H9 (cell line): Measurements from ENCODE around the gene ADAM8. TPM values are rescaled to one million over a fixed set of nuclear protein-coding genes. Genes with fewer than 3 reads are reported as not detected.

ENCODE experiments used
- DNase-seq: peaks from one replicate; pipeline ENCODE4 v3.0.0-alpha.2; 2017
- H2AFZ ChIP-seq: one replicate; pipeline ENCODE4 v1.6.1; 2013; ENCODE audit warnings: mild to moderate bottlenecking, low read length, control low read depth, moderate library complexity
- H2AK5ac ChIP-seq: 2 replicates; pipeline ENCODE4 v1.6.1; 2013; ENCODE audit warnings: low read length, control low read depth, mixed read lengths; ENCODE audit not compliant: insufficient read length
- H2BK120ac ChIP-seq: one replicate; pipeline ENCODE4 v1.6.1; 2013; ENCODE audit warnings: low read depth, mild to moderate bottlenecking, low read length, control low read depth, inconsistent platforms; ENCODE audit not compliant: poor library complexity, severe bottlenecking
- H2BK12ac ChIP-seq: 2 replicates; pipeline ENCODE4 v1.6.1; 2013; ENCODE audit warnings: low read length, control low read depth, mixed read lengths, low read depth; ENCODE audit not compliant: insufficient read length
- H2BK15ac ChIP-seq: 2 replicates; pipeline ENCODE4 v1.6.1; 2013; ENCODE audit warnings: low read depth, low read length, control low read depth
- H2BK20ac ChIP-seq: one replicate; pipeline ENCODE4 v1.6.1; 2013; ENCODE audit warnings: low read depth, mild to moderate bottlenecking, low read length, control low read depth, inconsistent platforms; ENCODE audit not compliant: poor library complexity, severe bottlenecking
- H2BK5ac ChIP-seq: 2 replicates; pipeline ENCODE4 v1.6.1; 2013; ENCODE audit warnings: low read length, control low read depth, mixed read lengths; ENCODE audit not compliant: insufficient read length
- H3K14ac ChIP-seq: 2 replicates; pipeline ENCODE4 v1.6.1; 2013; ENCODE audit warnings: low read length, control low read depth; ENCODE audit not compliant: insufficient read depth
- H3K18ac ChIP-seq: 2 replicates; pipeline ENCODE4 v1.6.1; 2013; ENCODE audit warnings: low read depth, mild to moderate bottlenecking, mixed read lengths, low read length, control low read depth; ENCODE audit not compliant: insufficient read length
- H3K23ac ChIP-seq: 2 replicates; pipeline ENCODE4 v1.6.1; 2013; ENCODE audit warnings: low read length, control low read depth, mixed read lengths, low read depth; ENCODE audit not compliant: insufficient read length
- H3K23me2 ChIP-seq: 2 replicates; pipeline ENCODE4 v1.6.1; 2013; ENCODE audit warnings: low read depth, mild to moderate bottlenecking, mixed read lengths, low read length, control low read depth; ENCODE audit not compliant: insufficient read length, poor library complexity, severe bottlenecking
- H3K27ac ChIP-seq: 2 replicates; pipeline ENCODE4 v1.5.1; 2013; ENCODE audit warnings: low read length, control low read depth, mixed read lengths, low read depth; ENCODE audit not compliant: insufficient read length
- H3K27me3 ChIP-seq: 2 replicates; pipeline ENCODE4 v1.6.1; 2013; ENCODE audit warnings: low read length, control low read depth, inconsistent platforms; ENCODE audit not compliant: insufficient read depth
- H3K4ac ChIP-seq: 2 replicates; pipeline ENCODE4 v1.6.1; 2013; ENCODE audit warnings: low read depth, mild to moderate bottlenecking, control low read depth, inconsistent platforms, low read length, moderate library complexity
- H3K4me1 ChIP-seq: 2 replicates; pipeline ENCODE4 v1.6.1; 2013; ENCODE audit warnings: low read length, control low read depth, inconsistent platforms; ENCODE audit not compliant: insufficient read depth
- H3K4me2 ChIP-seq: 2 replicates; pipeline ENCODE4 v1.6.1; 2013; ENCODE audit warnings: low read length, control low read depth, mixed read lengths; ENCODE audit not compliant: insufficient read length, insufficient read depth
- H3K56ac ChIP-seq: 2 replicates; pipeline ENCODE4 v1.6.1; 2013; ENCODE audit warnings: low read depth, mild to moderate bottlenecking, mixed read lengths, low read length, control low read depth; ENCODE audit not compliant: insufficient read length
- H3K79me1 ChIP-seq: 2 replicates; pipeline ENCODE4 v1.6.1; 2013; ENCODE audit warnings: low read depth, mild to moderate bottlenecking, moderate library complexity, low read length, control low read depth, inconsistent platforms; ENCODE audit not compliant: insufficient read depth, poor library complexity, severe bottlenecking
- H3K79me2 ChIP-seq: 2 replicates; pipeline ENCODE4 v1.6.1; 2013; ENCODE audit warnings: low read length, control low read depth, inconsistent platforms; ENCODE audit not compliant: insufficient read depth
- H3K9ac ChIP-seq: 2 replicates; pipeline ENCODE4 v1.6.1; 2013; ENCODE audit warnings: low read length, control low read depth, mixed read lengths; ENCODE audit not compliant: insufficient read length; ENCODE audit errors: extremely low read depth
- H3K9me3 ChIP-seq: one replicate; pipeline ENCODE4 v1.6.1; 2013; ENCODE audit warnings: low read depth, low read length, inconsistent platforms; ENCODE audit not compliant: control insufficient read depth
- H3T11ph ChIP-seq: one replicate; pipeline ENCODE4 v1.6.1; 2013; ENCODE audit warnings: mild to moderate bottlenecking, low read length, control low read depth, inconsistent platforms
- H4K20me1 ChIP-seq: one replicate; pipeline ENCODE4 v1.6.1; 2013; ENCODE audit not compliant: control insufficient read depth, insufficient read length, insufficient read depth
- H4K5ac ChIP-seq: 2 replicates; pipeline ENCODE4 v1.6.1; 2013; ENCODE audit warnings: low read depth, mild to moderate bottlenecking, mixed read lengths, low read length, control low read depth; ENCODE audit not compliant: insufficient read length
- H4K8ac ChIP-seq: replicated peaks from 2 replicates; pipeline ENCODE4 v1.6.1; 2013; ENCODE audit warnings: low read length, control low read depth, mixed read lengths, low read depth; ENCODE audit not compliant: insufficient read length
- H4K91ac ChIP-seq: 2 replicates; pipeline ENCODE4 v1.6.1; 2013; ENCODE audit warnings: low read depth, mild to moderate bottlenecking, moderate library complexity, mixed read lengths, low read length, control low read depth; ENCODE audit not compliant: insufficient read length
- H3K27ac Mint-ChIP-seq, 3 experiments: 2 replicates in 2 of 3; 3 replicates in 1 of 3; pipeline ENCODE4 v1.8.0; 2020 to 2021; ENCODE audit warnings: mixed read lengths in 3 of 3, mild to moderate bottlenecking in 1 of 3, moderate library complexity in 1 of 3
- H3K27me3 Mint-ChIP-seq: 2 replicates; pipeline ENCODE4 v1.8.0; 2021; ENCODE audit warnings: low read depth, mild to moderate bottlenecking, moderate library complexity, mixed read lengths
- H3K36me3 Mint-ChIP-seq, 3 experiments: 2 replicates in 2 of 3; 3 replicates in 1 of 3; pipeline ENCODE4 v1.8.0; 2020 to 2021; ENCODE audit warnings: low read depth in 3 of 3, mixed read lengths in 3 of 3; ENCODE audit not compliant: insufficient read depth in 1 of 3
- H3K4me1 Mint-ChIP-seq, 2 experiments: 2 replicates each; pipeline ENCODE4 v1.8.0; 2020; ENCODE audit warnings: mixed read lengths in 2 of 2
- H3K4me3 Mint-ChIP-seq, 2 experiments: 2 replicates in 1 of 2; 3 replicates in 1 of 2; pipeline ENCODE4 v1.8.0; 2020 to 2021; ENCODE audit warnings: mild to moderate bottlenecking in 2 of 2, mixed read lengths in 2 of 2, moderate library complexity in 1 of 2
- H3K9me3 Mint-ChIP-seq, 2 experiments: 2 replicates in 1 of 2; 3 replicates in 1 of 2; pipeline ENCODE4 v1.8.0; 2020; ENCODE audit warnings: mild to moderate bottlenecking in 2 of 2, mixed read lengths in 2 of 2, moderate library complexity in 1 of 2
- WGBS: extraction: QIAGEN DNeasy Blood & Tissue Kit; methylation state at CpG from one replicate; pipeline ENCODE4 v1.1.7; 2013; ENCODE audit warnings: missing lambda C conversion rate, low lambda C conversion rate, mixed read lengths; ENCODE audit not compliant: insufficient read length; ENCODE audit errors: extremely low coverage; 5-methylcytosine and 5-hydroxymethylcytosine counted together
- total RNA-seq: library from RNA; stranded (reverse); gene quantifications from 2 replicates; pipeline ENCODE4 v1.2.1, GENCODE V29; 2021
- TF ChIP-seq, protein P1 (sequence below): fragments of 200-600 bp; sonication (generic); conservative IDR thresholded peaks from 3 replicates; pipeline ENCODE4 v1.8.0; 2021; ENCODE audit warnings: antibody characterized with exemption, mild to moderate bottlenecking

The ADAM8 gene
- total RNA-seq, 1 experiment from 2014 or later = 5.4 TPM

GRCh38 chr10:133229265-133230043 lies 47.2 kb downstream of the ADAM8 start:
- no peak overlapping the region for H4K8ac ChIP-seq
- no peak overlapping the region for H3K9ac ChIP-seq
- Mint-ChIP-seq H3K9me3 (peaks cover 0 to 8% of the 10 kb centered on the region in 2 experiments; a peak in 3 of 5 replicates), H3K4me3 (peak overlapping the region; percentile 61 to 82), H3K4me1 (peaks cover 35 to 37% of the 10 kb centered on the region in 2 experiments), H3K27ac (no peak overlapping the region; a peak in 1 of 7 replicates), H3K36me3 (peaks cover 0 to 5% (median 0%) of the 10 kb centered on the region in 3 experiments; a peak in 4 of 7 replicates), H3K27me3 (peaks cover 68% of the 10 kb centered on the region)
- no peak overlapping the region for H2AFZ ChIP-seq
- no peak overlapping the region for H3K27ac ChIP-seq
- H3K18ac ChIP-seq = no peak overlapping the region
- no peaks in the 10 kb centered on the region for H3K79me2 ChIP-seq
- H3T11ph ChIP-seq = no peak overlapping the region
- TF ChIP-seq, protein P1, sequence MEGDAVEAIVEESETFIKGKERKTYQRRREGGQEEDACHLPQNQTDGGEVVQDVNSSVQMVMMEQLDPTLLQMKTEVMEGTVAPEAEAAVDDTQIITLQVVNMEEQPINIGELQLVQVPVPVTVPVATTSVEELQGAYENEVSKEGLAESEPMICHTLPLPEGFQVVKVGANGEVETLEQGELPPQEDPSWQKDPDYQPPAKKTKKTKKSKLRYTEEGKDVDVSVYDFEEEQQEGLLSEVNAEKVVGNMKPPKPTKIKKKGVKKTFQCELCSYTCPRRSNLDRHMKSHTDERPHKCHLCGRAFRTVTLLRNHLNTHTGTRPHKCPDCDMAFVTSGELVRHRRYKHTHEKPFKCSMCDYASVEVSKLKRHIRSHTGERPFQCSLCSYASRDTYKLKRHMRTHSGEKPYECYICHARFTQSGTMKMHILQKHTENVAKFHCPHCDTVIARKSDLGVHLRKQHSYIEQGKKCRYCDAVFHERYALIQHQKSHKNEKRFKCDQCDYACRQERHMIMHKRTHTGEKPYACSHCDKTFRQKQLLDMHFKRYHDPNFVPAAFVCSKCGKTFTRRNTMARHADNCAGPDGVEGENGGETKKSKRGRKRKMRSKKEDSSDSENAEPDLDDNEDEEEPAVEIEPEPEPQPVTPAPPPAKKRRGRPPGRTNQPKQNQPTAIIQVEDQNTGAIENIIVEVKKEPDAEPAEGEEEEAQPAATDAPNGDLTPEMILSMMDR = no peak
- no peak overlapping the region for H3K56ac ChIP-seq
- H3K14ac ChIP-seq = no peak overlapping the region
- no peak overlapping the region for H2BK12ac ChIP-seq
- peak; percentile 71 for DNase-seq
- H3K4me1 ChIP-seq = no peaks in the 10 kb centered on the region; the same call in 1 of the 2 replicates
- no peaks in the 10 kb centered on the region for H3K23me2 ChIP-seq
- H3K9me3 ChIP-seq = no peaks in the 10 kb centered on the region
- H3K79me1 ChIP-seq = no peaks in the 10 kb centered on the region
- no peak overlapping the region for H3K4ac ChIP-seq
- no peak overlapping the region for H2BK120ac ChIP-seq
- no peak overlapping the region for H3K23ac ChIP-seq
- H4K91ac ChIP-seq = no peak overlapping the region
- H4K20me1 ChIP-seq = no peaks in the 10 kb centered on the region
- peak overlapping the region; percentile 20 for H3K4me2 ChIP-seq
- H2BK15ac ChIP-seq = no peak overlapping the region
- no peak overlapping the region for H2AK5ac ChIP-seq
- no peak overlapping the region for H2BK5ac ChIP-seq
- no peak overlapping the region for H2BK20ac ChIP-seq
- peaks cover 6% of the 10 kb centered on the region; the same call in 1 of the 2 replicates for H3K27me3 ChIP-seq
- no peak overlapping the region for H4K5ac ChIP-seq
- WGBS = no CpG with 5 or more reads among the region's 58 CpGs
